Stimulated activated CD8-positive, alpha-beta memory T cell treated with anti-CD3 and anti-CD28 coated beads, Interleukin-2, amount 100 ng/mL, for 1 hour (primary cell): Measurements from ENCODE around the gene ADCY6.

Experiments used
- DNase-seq, 2 donors: peaks; one replicate each; pipeline ENCODE4 v3.0.0-alpha.2; 2020; ENCODE audit warnings: low read depth in 2 of 2

The ADCY6 gene

GRCh38 chr12:48815126-48816110 lies 26.5 kb upstream of the ADCY6 start:
- no peak for DNase-seq

GRCh38 chr12:48814262-48815125 lies 25.6 kb upstream of the ADCY6 start:
- peak; percentile 51 to 56 for DNase-seq

- no peak for DNase-seq
These were observed 24.8 kb upstream of the ADCY6 start for GRCh38 chr12:48813465-48814261.

- no peak for DNase-seq
These were observed 23.5 kb upstream of the ADCY6 start for GRCh38 chr12:48812389-48812788.

- no peak for DNase-seq
These were observed 22.7 kb upstream of the ADCY6 start for GRCh38 chr12:48811437-48812090.

GRCh38 chr12:48810903-48811431 lies 22.1 kb upstream of the ADCY6 start:
- no peak for DNase-seq

- no peak for DNase-seq
These were observed 19.1 kb upstream of the ADCY6 start for GRCh38 chr12:48807981-48808380.

- no peak for DNase-seq
These were observed 14.8 kb upstream of the ADCY6 start for GRCh38 chr12:48803675-48804074.

GRCh38 chr12:48800971-48801370 lies 12.1 kb upstream of the ADCY6 start:
- no peak for DNase-seq

GRCh38 chr12:48800457-48800856 lies 11.6 kb upstream of the ADCY6 start:
- DNase-seq: no peak

- DNase-seq: no peak
These were observed 8.1 kb upstream of the ADCY6 start for GRCh38 chr12:48796976-48797375.

GRCh38 chr12:48795550-48796455 lies 6.9 kb upstream of the ADCY6 start:
- DNase-seq: no peak

- DNase-seq: no peak
These were observed 6.0 kb upstream of the ADCY6 start for GRCh38 chr12:48794870-48795269.

- no peak for DNase-seq
These were observed 4.8 kb upstream of the ADCY6 start for GRCh38 chr12:48793696-48794095.

- no peak for DNase-seq
These were observed 1.0 kb upstream of the ADCY6 start for GRCh38 chr12:48789858-48790326.

GRCh38 chr12:48788524-48788853 lies 400 bp downstream of the ADCY6 start:
- no peak for DNase-seq

GRCh38 chr12:48787791-48788523 lies 932 bp downstream of the ADCY6 start:
- DNase-seq: no peak

GRCh38 chr12:48786591-48787544 lies 2.0 kb downstream of the ADCY6 start:
- no peak for DNase-seq
